ENCODE data around the gene IYD.

IYD gene

GRCh38 chr6:150368762-150369161, at the start of gene IYD:
TSS of gene IYD (plus strand) at chr6:150369012. CDS start at chr6:150369032, 20 bp downstream.
- DNase-seq, result no peak

GRCh38 chr6:150319924-150320323, 48.9 kb upstream of the IYD start:
- no peak for DNase-seq

- no peak for DNase-seq
Observed at GRCh38 chr6:150320442-150320841, 48.4 kb upstream of the IYD start.

GRCh38 chr6:150322466-150322871, 46.3 kb upstream of the IYD start:
- DNase-seq, result no peak

GRCh38 chr6:150323205-150323604, 45.6 kb upstream of the IYD start:
- DNase-seq, result no peak

GRCh38 chr6:150324044-150324443, 44.8 kb upstream of the IYD start:
- DNase-seq, result no peak

GRCh38 chr6:150325066-150325772, 43.6 kb upstream of the IYD start:
- no peak for DNase-seq

GRCh38 chr6:150327117-150327774, 41.6 kb upstream of the IYD start:
- no peak for DNase-seq

GRCh38 chr6:150328744-150329405, 39.9 kb upstream of the IYD start:
- DNase-seq, result no peak

GRCh38 chr6:150331344-150331743, 37.5 kb upstream of the IYD start:
- no peak for DNase-seq

- DNase-seq, result no peak
Observed at GRCh38 chr6:150332939-150333584, 35.8 kb upstream of the IYD start.

GRCh38 chr6:150333585-150333941, 35.2 kb upstream of the IYD start:
- DNase-seq, result no peak

GRCh38 chr6:150334790-150335783, 33.7 kb upstream of the IYD start:
- peak; percentile 47 for DNase-seq

GRCh38 chr6:150336299-150336698, 32.5 kb upstream of the IYD start:
- DNase-seq, result no peak

GRCh38 chr6:150336708-150337107, 32.1 kb upstream of the IYD start:
- no peak for DNase-seq

- no peak for DNase-seq
Observed at GRCh38 chr6:150342126-150342525, 26.7 kb upstream of the IYD start.

GRCh38 chr6:150343434-150343833, 25.4 kb upstream of the IYD start:
- DNase-seq, result no peak

- no peak for DNase-seq
Observed at GRCh38 chr6:150345781-150346180, 23.0 kb upstream of the IYD start.

GRCh38 chr6:150346346-150346745, 22.5 kb upstream of the IYD start:
- DNase-seq, result no peak

- no peak for DNase-seq
Observed at GRCh38 chr6:150347845-150348244, 21.0 kb upstream of the IYD start.

GRCh38 chr6:150349546-150349945, 19.3 kb upstream of the IYD start:
- DNase-seq, result no peak
